HG03354 (cell line): ENCODE measurements around the gene TH.
"Not testable (repeated sequence)": the region's sequence is repeated elsewhere in the genome, so short reads cannot be mapped to it uniquely, and the experiment has no call there.

Experiments used
- ATAC-seq: cut with Tn5 transposase; IDR thresholded peaks from one replicate; pipeline ENCODE4 v1.9.1; 2021; ENCODE audit warnings: mild to moderate bottlenecking; ENCODE audit not compliant: unreplicated experiment, poor library complexity, severe bottlenecking

The TH gene

GRCh38 chr11:2134022-2135010, 37.3 kb downstream of the TH start:
- ATAC-seq: no peak

GRCh38 chr11:2133241-2134021, 38.2 kb downstream of the TH start:
- ATAC-seq: no peak

- no peak for ATAC-seq
Measured at GRCh38 chr11:2132874-2133240, 38.8 kb downstream of the TH start.

GRCh38 chr11:2132246-2132645, 39.4 kb downstream of the TH start:
- ATAC-seq: no peak

GRCh38 chr11:2131371-2132236, 40.0 kb downstream of the TH start:
- no peak for ATAC-seq

GRCh38 chr11:2130881-2131352, 40.7 kb downstream of the TH start:
- no peak for ATAC-seq

- no peak for ATAC-seq
Measured at GRCh38 chr11:2129699-2130366, 41.8 kb downstream of the TH start.

- no peak for ATAC-seq
Measured at GRCh38 chr11:2129308-2129698, 42.3 kb downstream of the TH start.

- no peak for ATAC-seq
Measured at GRCh38 chr11:2128511-2129307, 42.9 kb downstream of the TH start.

- ATAC-seq: no peak
Measured at GRCh38 chr11:2128130-2128510, 43.5 kb downstream of the TH start.

GRCh38 chr11:2127482-2128129, 44.0 kb downstream of the TH start:
- no peak for ATAC-seq

- no peak for ATAC-seq
Measured at GRCh38 chr11:2126520-2127085, 45.0 kb downstream of the TH start.

GRCh38 chr11:2124736-2125484, 46.7 kb downstream of the TH start:
- ATAC-seq: not testable (repeated sequence)

GRCh38 chr11:2123628-2123960, 48.0 kb downstream of the TH start:
- no peak for ATAC-seq

- ATAC-seq: no peak
Measured at GRCh38 chr11:2122907-2123627, 48.5 kb downstream of the TH start.

GRCh38 chr11:2122222-2122906, 49.3 kb downstream of the TH start:
- no peak for ATAC-seq
